Epithelial cell of esophagus (primary cell): ENCODE data around the gene FMNL2.

Experiments used
- DNase-seq: peaks from one replicate; pipeline ENCODE4 v3.0.0; 2010; ENCODE audit warnings: low read depth
- H3K4me3 ChIP-seq: 2 replicates; pipeline ENCODE4 v1.5.1; 2011; ENCODE audit warnings: mild to moderate bottlenecking, low read length, control low read depth
- TF ChIP-seq, protein P1 (sequence below): IDR thresholded peaks from 2 replicates; pipeline ENCODE4 v1.5.1; 2011; ENCODE audit warnings: low read depth, mild to moderate bottlenecking, low read length, control low read depth, inconsistent platforms; ENCODE audit not compliant: insufficient read depth; ENCODE audit errors: missing control alignments

Gene FMNL2

GRCh38 chr2:152548111-152548875 lies 213.3 kb downstream of the FMNL2 start:
- TF ChIP-seq, protein P1, sequence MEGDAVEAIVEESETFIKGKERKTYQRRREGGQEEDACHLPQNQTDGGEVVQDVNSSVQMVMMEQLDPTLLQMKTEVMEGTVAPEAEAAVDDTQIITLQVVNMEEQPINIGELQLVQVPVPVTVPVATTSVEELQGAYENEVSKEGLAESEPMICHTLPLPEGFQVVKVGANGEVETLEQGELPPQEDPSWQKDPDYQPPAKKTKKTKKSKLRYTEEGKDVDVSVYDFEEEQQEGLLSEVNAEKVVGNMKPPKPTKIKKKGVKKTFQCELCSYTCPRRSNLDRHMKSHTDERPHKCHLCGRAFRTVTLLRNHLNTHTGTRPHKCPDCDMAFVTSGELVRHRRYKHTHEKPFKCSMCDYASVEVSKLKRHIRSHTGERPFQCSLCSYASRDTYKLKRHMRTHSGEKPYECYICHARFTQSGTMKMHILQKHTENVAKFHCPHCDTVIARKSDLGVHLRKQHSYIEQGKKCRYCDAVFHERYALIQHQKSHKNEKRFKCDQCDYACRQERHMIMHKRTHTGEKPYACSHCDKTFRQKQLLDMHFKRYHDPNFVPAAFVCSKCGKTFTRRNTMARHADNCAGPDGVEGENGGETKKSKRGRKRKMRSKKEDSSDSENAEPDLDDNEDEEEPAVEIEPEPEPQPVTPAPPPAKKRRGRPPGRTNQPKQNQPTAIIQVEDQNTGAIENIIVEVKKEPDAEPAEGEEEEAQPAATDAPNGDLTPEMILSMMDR: no peak
- no peak for DNase-seq
- H3K4me3 ChIP-seq: no peak overlapping the region

GRCh38 chr2:152548996-152549395 lies 214.0 kb downstream of the FMNL2 start:
- no peak overlapping the region for H3K4me3 ChIP-seq
- TF ChIP-seq, protein P1: no peak
- no peak for DNase-seq

DNA sequence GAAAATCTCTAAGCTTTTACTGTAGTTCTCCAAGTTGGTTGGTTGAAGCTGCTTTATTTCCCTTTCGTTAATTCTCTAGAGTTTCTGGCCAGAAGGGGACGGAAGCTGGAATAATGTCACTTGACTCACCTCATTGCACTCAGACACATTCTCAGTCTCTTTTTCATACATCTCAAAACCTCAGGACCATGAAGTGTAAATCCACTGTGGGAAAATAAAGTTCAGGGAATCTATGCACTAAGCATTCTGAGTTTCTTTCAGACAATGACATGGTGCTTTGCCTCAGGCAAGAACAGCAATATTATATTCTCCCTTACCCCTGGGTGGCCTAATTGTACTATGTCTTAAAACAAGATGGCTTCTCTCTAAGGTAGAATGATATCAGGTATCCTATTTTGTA lies 214.4 kb downstream of the FMNL2 start:
- H3K4me3 ChIP-seq: no peak overlapping the region
- DNase-seq: no peak
- TF ChIP-seq, protein P1: no peak

DNA sequence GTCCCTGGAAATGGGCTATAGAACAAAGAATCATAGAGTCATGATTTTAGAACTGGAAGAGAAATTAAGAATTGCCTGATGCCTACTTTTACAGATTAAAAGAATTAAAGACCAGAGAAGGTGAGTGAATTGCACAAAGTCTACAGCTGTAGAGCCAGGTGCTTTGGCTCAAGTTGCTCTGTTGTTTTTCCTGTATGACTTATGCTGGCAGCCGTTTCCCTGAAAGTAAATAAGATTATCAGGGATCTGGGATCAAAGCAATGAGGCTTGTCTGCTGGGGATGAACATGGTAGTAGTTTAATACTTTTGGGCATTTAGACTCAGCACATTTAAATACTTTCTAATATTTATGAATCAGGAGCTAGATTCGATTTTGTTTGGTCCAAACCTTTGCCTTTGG lies 215.4 kb downstream of the FMNL2 start:
- TF ChIP-seq, protein P1: no peak
- DNase-seq: no peak
- no peak overlapping the region for H3K4me3 ChIP-seq

- no peak for DNase-seq
- TF ChIP-seq, protein P1: no peak
- no peak overlapping the region for H3K4me3 ChIP-seq
Observed at GRCh38 chr2:152552888-152553287, 217.9 kb downstream of the FMNL2 start.

DNA sequence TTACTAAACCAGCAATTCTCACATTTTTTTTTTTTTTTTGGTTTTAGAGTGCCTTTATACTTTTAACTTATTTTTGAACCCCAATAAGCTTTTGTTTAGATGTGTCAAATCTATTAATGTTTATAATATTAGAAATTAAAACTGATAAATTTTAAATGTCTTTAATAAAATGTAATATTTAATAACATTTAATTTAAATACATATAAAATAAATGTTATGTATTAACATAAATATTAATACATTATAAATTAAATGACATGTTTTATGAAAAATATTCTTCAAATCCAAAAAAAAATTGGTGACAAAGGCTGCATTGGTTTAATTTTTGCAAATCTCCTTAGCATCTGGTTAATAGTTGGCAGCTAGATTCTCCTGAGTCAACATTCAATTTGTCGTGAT lies 218.5 kb downstream of the FMNL2 start:
- H3K4me3 ChIP-seq: no peak overlapping the region
- DNase-seq: no peak
- TF ChIP-seq, protein P1: no peak

- no peak overlapping the region for H3K4me3 ChIP-seq
- no peak for DNase-seq
- TF ChIP-seq, protein P1: no peak
Observed at GRCh38 chr2:152555048-152555447, 220.1 kb downstream of the FMNL2 start.
